HG02943 (cell line): ENCODE results near the gene SHLD1.

Experiments used
- ATAC-seq: cut with Tn5 transposase; IDR thresholded peaks from one replicate; pipeline ENCODE4 v1.9.1; 2021; ENCODE audit warnings: mild to moderate bottlenecking, low read depth, moderate library complexity; ENCODE audit not compliant: unreplicated experiment

The SHLD1 gene

DNA sequence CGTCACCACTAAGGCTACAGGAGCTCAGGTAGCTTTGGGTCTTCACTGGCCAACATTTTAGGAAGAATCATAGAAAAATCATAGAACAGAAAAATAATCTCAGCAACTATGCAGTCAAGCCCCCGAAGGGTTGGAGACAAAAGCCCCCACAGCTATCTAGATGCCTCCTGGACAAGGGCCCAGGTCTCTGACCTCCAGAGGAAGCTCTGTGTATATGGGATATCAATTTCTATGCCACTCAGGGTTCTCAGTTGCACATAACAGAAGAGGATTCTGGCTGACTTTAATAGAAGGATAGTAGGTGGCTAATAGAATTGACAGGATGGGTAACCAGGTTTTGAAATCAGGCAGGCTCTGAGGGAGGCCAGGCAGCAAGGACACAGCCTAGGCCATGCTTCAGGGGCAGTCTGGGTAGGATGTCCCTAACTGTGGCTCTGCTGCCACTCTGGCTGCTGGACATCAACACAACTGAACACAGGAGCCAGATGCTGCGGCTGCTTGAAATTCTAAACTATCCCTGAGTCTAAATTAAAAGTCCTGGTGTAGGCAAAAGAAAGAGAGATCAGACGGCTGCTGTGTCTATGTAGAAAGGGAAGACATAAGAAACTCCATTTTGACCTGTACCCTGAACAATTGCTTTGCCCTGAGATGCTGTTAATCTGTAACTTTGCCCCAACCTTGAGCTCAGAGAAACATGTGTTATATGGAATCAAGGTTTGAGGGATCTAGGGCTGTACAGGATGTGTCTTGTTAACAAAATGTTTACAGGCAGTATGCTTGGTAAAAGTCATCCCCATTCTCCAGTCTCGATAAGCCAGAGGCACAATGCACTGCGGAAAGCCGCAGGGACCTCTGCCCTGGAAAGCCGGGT is 134.5 kb downstream of the SHLD1 start:
- no peak for ATAC-seq

DNA sequence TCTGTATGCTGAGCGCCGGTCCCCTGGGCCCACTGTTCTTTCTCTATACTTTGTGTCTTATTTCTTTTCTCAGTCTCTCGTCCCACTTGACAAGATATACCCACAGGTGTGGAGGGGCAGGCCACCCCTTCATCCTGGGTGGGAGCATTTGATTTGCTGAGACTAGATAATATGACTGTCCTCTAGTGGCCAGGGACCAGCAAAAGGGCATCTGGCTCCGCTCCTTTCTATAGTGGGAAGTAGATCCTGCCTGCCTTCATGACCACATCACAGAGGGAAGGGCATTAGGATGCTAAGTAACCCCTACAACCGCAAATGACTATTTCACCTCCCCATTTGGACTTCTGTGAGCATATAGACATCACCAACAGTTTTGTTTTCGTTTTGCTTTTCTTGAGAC is 135.7 kb downstream of the SHLD1 start:
- no peak for ATAC-seq

DNA sequence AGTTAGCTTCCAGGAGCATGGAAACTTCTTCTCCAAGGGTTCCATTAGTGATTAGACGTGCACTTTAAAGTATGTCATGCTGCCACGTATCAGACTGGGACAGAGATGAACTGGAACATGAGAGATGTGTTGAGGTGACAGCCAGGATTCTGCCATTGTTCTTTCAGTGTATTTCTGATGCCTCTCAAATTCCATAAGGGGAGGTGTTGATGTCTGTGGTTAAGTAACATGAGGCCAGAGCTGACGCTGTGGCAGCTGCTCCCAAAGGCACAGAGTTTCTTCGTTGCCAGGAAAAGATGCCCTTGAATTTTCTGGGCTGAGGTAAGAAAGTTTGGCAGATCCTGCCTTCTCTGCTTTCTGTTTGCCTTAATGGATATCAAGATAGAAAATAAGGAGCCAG is 136.6 kb downstream of the SHLD1 start:
- ATAC-seq = no peak

DNA sequence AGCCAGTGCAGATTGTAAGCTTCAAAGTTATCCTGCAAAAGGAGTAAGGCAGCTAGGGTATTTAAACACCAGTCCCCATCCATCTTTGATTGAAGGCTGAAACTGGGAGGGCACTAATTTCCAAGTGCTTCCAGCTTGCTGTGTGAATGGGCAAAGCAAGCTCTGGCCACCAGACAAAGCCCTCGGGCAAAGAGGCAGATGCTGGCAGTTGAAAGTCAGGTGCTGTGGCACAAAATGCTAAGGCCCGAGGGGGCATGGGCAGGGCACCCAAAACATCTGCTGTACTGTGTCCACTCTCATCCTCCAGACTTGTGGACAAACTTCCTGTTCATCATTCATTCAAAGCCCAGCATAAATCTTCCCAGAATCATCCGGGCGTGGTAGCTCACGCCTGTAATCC is 137.2 kb downstream of the SHLD1 start:
- no peak for ATAC-seq

DNA sequence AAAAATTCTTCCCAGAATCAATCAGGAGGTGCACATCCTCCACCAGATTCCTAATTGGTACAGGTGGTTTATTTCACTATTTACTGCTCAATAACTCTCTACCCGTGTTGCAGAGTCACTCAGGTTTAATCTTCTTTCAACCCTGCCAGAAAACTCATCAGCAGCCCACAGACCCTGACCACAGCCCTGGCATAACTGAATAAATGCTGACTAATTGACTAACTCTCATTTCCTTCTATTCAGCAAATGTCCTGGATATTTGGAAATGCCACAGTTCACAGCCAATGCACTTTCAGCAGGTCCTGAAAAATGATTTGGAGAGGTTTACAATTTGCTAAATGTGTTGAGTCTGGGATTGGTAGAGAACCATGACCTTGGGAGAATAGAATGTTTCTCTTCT is 137.8 kb downstream of the SHLD1 start:
- no peak for ATAC-seq

DNA sequence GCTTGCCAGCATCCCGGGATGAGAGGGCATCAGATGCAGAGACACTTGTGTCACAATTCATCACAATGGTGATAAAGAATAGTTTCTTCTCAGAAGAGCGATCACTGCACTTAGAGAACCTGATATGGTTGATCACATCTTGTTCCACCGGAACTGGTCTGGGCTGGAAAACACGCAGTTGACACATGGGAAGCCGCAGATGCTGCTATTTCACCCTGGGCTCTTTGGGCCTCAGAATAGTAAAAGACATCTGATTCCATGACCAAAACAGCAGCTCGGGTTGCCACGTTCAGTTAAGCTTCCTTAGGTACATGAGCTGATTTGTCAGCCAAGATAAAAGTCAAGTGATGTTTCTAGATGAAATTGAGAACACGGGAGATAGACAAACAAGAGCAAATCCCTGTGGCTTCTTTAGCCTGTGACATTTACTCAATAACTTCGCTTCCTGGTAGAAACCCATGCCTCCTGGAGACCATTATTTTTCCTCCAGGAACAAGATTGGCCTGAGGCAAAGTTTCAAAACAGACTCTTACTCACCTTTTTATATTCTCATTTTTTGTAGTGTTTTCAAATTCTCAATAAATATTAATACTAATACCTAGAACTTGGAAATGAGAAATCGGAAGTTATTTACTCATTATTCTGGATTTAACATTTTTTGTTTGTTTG is 140.7 kb downstream of the SHLD1 start:
- ATAC-seq = no peak

DNA sequence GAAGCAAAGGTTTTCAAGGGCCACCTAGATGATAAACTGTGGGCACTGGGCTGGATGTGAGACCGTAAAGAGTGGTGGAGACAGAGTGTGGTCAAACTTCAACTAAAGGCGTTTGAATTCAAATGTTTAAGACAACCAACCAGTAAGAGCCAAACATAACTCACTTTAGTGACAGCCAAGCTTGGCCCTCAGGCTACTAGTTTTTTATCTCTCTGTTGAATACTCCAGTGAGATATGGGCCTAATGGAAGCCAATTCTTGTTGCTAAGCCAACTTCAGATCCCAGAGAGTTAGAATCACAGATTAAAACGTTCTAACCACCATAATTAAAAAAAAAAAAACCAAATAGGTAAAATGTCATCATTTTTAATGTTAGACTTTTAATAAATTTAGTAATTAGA is 142.9 kb downstream of the SHLD1 start:
- no peak for ATAC-seq

DNA sequence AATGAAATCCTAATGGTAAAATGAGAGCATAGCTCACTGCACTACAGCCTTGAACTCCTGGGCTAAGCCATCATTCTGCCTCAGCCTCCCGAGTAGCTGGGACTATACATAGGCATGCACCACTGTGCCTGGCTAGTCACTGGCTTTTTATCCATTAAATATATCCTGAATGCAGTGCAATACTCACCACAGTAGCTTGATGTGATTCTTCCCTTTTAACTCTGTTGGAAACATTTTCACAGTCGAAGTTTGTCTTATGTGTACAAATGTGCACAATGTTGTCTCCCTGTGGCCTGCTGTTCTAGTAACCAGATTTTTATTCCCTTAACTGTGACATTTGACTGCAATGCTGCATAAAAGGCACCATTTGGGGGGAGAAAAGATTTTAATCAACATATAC is 143.4 kb downstream of the SHLD1 start:
- ATAC-seq = no peak

DNA sequence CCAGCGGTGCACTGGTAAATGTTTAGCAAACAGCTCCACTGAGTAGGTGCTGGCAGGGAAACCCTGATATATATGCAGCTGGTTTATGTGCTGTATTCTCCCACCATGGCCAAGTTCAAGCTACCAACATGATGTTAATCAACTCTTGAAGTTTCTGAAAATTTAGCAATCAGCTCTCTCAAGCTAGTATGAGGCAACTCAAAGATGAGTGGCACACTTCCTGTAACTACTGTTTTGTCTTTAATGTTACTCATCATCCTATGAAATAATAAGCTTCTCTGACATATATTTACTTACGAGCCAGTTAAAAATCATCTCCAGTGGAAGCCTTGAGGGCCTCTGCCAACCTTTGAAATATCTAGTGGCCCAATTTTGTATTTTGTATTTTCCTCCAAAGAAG is 145.4 kb downstream of the SHLD1 start:
- no peak for ATAC-seq

DNA sequence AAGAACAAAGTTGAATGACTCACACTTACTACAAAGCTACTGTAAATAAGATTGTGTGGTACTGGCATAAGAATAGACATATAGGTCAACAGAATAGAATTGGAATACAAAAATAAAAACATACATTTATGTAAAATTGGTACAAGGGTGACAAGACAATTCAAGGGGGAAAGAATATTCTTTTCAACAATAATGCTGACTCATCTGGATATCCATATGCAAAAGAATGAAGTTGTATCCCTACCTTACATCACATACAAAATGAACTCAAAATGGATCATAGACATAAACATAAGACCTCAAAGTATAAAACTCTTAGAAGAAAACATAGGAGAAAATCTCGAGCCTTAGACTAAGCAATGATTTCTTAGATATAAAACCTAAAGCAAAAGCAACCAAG is 149.2 kb downstream of the SHLD1 start:
- no peak for ATAC-seq

DNA sequence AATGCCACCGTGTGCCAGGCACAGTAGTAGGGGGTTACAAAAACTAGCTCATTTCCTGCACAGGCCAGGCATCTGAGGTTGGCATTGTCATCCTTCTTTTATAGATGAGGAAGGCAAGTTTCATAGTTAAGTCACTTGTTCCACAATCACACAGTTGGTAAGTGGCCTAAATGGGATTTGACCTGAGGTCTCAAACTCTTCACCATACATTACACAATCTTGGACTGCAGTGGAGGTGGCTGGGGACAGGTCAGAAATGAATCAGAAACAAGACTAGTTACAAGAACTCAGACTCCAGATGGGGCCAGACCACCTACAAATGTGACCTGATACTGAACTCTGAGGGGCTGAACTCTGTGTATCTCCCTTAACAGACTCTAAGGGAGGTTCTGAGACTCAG is 150.7 kb downstream of the SHLD1 start:
- no peak for ATAC-seq

DNA sequence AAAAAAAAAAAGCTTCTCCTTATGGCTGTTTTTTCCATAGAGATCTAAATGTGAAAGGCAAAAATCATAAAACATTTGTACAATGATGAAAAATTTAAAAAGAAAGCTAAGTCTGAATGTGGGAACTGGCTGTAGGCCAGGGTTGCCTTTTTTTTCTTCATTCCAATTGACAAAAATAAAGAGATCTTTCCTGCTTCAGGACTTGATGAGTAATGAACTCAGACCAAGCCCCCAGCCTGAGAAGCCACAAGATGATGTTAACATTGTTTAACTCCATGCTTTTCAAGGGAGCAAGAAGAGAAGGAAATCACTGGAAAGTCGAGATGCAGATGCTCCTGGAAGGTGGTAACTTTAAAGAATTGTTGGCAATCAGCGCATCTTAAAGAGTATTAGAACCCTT is 158.8 kb downstream of the SHLD1 start:
- no peak for ATAC-seq

DNA sequence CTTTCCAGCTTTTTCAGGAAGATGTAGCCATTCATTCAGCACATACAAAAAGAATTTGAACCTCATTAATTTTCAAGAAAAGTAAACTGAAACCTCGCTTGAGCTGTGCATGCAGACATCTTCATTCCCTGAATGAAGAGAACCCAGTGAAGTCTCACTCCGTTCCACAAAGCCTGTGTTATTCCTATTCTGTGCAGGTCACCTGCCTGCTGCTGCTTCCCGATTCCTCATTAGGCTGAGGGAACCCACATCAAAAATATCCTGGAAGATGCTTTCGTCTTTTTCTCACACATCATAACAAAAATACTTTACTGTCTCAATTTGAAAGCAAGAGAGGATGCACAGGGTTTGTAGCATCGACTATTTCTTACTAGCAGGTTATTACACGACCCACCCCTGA is 160.0 kb downstream of the SHLD1 start:
- no peak for ATAC-seq

DNA sequence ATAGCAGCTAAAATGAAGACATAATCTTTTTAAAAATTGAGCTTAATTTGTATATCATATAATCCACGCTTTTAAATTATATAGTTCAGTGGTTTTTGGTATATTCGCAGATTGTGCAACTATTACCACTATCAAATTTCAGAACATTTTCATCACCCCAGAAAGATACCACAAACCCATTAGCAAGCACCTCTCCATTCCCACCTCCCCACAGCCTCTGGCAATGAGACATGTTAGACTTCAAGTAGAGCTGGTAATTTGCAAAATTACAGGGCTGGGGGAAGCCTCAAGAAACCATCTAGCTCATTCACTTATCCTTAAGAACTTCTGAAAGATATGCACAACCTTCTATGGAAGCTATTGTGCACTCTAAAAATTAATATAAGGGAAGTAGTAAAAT is 163.0 kb downstream of the SHLD1 start:
- ATAC-seq = no peak
